ENCODE data around the gene R3HDML.

Gene R3HDML

GRCh38 chr20:44362466-44362940, 25.7 kb downstream of the R3HDML start:
- TF ChIP-seq CTCF (IDR thresholded peaks at IDR 0.05; ENCODE audit: borderline replicate concordance, insufficient read depth, low read depth, low read length): no peak
- no peak overlapping the region for H3K4me3 ChIP-seq (ENCODE audit: low read depth, low read length)

DNA sequence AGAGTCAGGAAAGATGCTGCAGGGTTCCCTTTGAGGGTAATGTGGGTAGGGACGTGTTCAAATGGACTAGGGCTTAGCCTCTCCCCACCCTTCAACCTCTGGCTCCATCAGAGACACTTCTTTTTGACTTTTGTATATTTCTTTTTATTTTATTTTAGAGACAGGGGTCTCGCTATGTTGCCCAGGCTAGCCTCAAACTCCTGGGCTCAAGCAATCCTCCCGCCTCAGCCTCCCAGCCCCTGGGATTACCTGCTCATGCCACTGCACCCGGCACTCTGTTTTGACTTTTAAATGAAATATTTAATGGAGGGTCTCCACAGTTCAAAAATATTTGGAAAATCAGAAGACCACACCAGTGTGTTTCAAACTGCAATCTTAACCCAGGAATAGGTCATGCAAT, 27.2 kb downstream of the R3HDML start:
- H3K4me3 ChIP-seq (ENCODE audit: low read depth, low read length): no peak overlapping the region
- no peak for TF ChIP-seq CTCF (IDR thresholded peaks at IDR 0.05; ENCODE audit: borderline replicate concordance, insufficient read depth, low read depth, low read length)

DNA sequence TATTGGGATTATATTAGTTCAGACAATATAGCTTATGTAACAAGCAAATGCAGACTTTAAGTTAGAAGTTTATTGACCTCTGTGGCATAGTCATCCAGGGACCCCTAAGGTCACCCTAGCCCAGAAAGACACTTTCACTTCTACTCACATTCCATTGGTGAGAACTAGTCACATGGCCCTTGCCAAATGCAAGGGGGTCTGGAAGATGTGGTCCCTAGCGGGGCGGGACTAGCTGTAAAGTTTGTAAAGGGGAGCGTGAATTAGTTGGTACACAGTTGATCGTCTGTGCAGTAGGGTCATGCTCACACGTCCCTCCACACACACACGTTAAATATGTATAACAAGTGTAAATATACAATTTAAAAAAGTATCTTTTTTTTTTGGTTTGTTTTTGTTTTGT, 27.9 kb downstream of the R3HDML start:
- H3K4me3 ChIP-seq (ENCODE audit: low read depth, low read length): no peak overlapping the region
- no peak for TF ChIP-seq CTCF (IDR thresholded peaks at IDR 0.05; ENCODE audit: borderline replicate concordance, insufficient read depth, low read depth, low read length)

DNA sequence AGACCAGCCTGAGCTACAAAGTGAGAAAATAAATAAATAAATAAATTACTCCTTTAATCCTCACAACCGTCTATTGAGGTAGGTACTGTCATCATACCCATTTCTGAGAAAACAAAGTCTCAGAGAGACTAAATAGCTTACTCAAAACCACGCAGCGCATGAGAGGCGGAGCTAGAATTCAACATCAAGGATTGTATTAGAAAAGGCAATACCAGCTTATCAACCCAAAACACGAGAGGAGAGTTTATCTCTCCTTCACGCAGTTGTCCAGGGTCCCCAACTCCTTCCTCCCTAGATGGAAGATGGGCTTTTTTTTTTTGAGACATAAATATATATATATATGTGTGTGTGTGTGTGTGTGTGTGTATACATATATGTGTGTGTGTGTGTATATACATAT, 30.9 kb downstream of the R3HDML start:
- no peak for TF ChIP-seq CTCF (IDR thresholded peaks at IDR 0.05; ENCODE audit: borderline replicate concordance, insufficient read depth, low read depth, low read length)
- no peak overlapping the region for H3K4me3 ChIP-seq (ENCODE audit: low read depth, low read length)

- no peak overlapping the region for H3K4me3 ChIP-seq (ENCODE audit: low read depth, low read length)
- no peak for TF ChIP-seq CTCF (IDR thresholded peaks at IDR 0.05; ENCODE audit: borderline replicate concordance, insufficient read depth, low read depth, low read length)
Observed at GRCh38 chr20:44370639-44371218, 33.9 kb downstream of the R3HDML start.

- no peak for TF ChIP-seq CTCF (IDR thresholded peaks at IDR 0.05; ENCODE audit: borderline replicate concordance, insufficient read depth, low read depth, low read length)
- H3K4me3 ChIP-seq (ENCODE audit: low read depth, low read length): no peak overlapping the region
Observed at GRCh38 chr20:44382641-44383040, 45.8 kb downstream of the R3HDML start.

DNA sequence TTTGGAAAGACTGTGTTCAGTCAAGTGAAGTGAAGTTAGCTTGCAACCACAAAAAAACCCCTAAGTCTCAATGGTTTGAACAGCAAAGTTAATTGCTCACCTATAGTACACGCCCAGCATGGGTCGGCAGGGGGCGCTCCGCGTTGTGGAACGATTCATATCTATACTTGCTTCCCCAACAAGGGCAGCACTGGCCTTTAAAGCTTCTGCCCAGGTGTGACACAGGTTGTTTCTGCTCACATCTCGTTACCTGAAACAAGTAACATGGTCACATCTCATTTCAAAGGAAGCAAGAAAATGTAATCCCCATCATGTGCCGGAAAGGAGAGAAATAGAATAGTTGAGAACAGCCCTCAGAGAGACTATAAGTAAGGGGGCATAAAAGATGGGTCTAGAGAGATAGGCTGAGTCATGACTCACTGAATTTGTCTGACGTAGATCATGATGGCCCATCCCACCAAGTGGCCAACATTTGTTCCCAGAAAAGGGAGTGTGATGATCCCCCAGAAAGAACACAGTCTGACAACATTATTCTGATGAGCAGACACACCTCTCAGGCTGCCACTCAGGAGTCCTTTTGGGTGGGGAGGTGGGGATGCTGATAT, 47.7 kb downstream of the R3HDML start:
- TF ChIP-seq CTCF (IDR thresholded peaks at IDR 0.05; ENCODE audit: borderline replicate concordance, insufficient read depth, low read depth, low read length): peak; percentile 89
- H3K4me3 ChIP-seq (ENCODE audit: low read depth, low read length): no peak overlapping the region
